HepG2 (cell line): ENCODE measurements around the gene MPG. TPM values are rescaled to one million over a fixed set of nuclear protein-coding genes. Genes with fewer than 3 reads are reported as not detected.
A peak's percentile ranks its signal among the peaks of the same experiment; 100 is the strongest.

ENCODE experiments used
- AHR ChIP-seq: IDR thresholded peaks from 2 replicates; pipeline ENCODE4 v1.6.1; 2018; ENCODE audit warnings: missing genetic modification reagents, missing compliant biosample characterization
- ATF7-NPFF ChIP-seq: sonication (generic); formaldehyde crosslinking; IDR thresholded peaks from 2 replicates; pipeline ENCODE4 v1.8.1; 2023; ENCODE audit warnings: mild to moderate bottlenecking, low read depth, missing genetic modification reagents, moderate library complexity
- NAIF1 ChIP-seq: sonication (generic); formaldehyde crosslinking; IDR thresholded peaks from 2 replicates; pipeline ENCODE4 v1.5.0; 2020; ENCODE audit warnings: mild to moderate bottlenecking, missing genetic modification reagents, borderline replicate concordance
- U2AF1 ChIP-seq: fragments of 200-400 bp; formaldehyde crosslinking; optimal IDR thresholded peaks from 2 replicates; pipeline ENCODE3; 2017; ENCODE audit warnings: mild to moderate bottlenecking, low read depth, low read length
- USF2 ChIP-seq, 2 experiments: sonication (generic) in 1 of 2; formaldehyde crosslinking in 1 of 2; IDR thresholded peaks; 2 replicates each; pipeline versions ENCODE4 v1.5.1 to v1.6.1; 2011 to 2020; ENCODE audit warnings: borderline replicate concordance in 1 of 2, low read depth in 1 of 2, low read length in 1 of 2, mild to moderate bottlenecking in 1 of 2, missing genetic modification reagents in 1 of 2, moderate library complexity in 1 of 2
- ZNF564 ChIP-seq: sonication (generic); formaldehyde crosslinking; IDR thresholded peaks from 2 replicates; pipeline ENCODE4 v1.8.1; 2023; ENCODE audit warnings: mild to moderate bottlenecking, missing genetic modification reagents
- ZNF674 ChIP-seq: sonication (generic); formaldehyde crosslinking; IDR thresholded peaks from 2 replicates; pipeline ENCODE4 v1.5.0; 2020; ENCODE audit warnings: low read depth, mild to moderate bottlenecking, missing genetic modification reagents
- ZNF691 ChIP-seq: sonication (generic); formaldehyde crosslinking; IDR thresholded peaks from 2 replicates; pipeline ENCODE4 v1.4.0; 2020; ENCODE audit warnings: missing genetic modification reagents, low read depth, mild to moderate bottlenecking, borderline replicate concordance
- polyA plus RNA-seq, 8 experiments: library from polyadenylated mRNA; depleted of rRNA in 3 of 8; stranded (reverse) in 7 of 8; unstranded in 1 of 8; fragments of >200 nt; fragmentation: Illumina TruSeq in 4 of 8; extraction: Trizol in 4 of 8; gene quantifications; 2 replicates each; pipeline versions ENCODE4 v1.2.1 to v1.2.3, GENCODE V29; 2011 to 2016; ENCODE audit warnings: low read depth in 4 of 8, missing spikeins in 1 of 8, mixed read lengths in 1 of 8; ENCODE audit not compliant: insufficient read depth in 1 of 8
- total RNA-seq, 5 experiments: library from RNA; depleted of rRNA; stranded (reverse); fragments of >200 nt; fragmentation: Illumina TruSeq; extraction: Trizol; gene quantifications; 2 replicates each; pipeline ENCODE4 v1.2.3, GENCODE V29; 2016; ENCODE audit warnings: low read depth in 1 of 5

MPG gene
- total and polyA plus RNA-seq, 2 of the 13 experiments (the other 11 are each of a cell fraction or from before 2014, with no cell fraction given) = 59.1 to 62.5 TPM

DNA sequence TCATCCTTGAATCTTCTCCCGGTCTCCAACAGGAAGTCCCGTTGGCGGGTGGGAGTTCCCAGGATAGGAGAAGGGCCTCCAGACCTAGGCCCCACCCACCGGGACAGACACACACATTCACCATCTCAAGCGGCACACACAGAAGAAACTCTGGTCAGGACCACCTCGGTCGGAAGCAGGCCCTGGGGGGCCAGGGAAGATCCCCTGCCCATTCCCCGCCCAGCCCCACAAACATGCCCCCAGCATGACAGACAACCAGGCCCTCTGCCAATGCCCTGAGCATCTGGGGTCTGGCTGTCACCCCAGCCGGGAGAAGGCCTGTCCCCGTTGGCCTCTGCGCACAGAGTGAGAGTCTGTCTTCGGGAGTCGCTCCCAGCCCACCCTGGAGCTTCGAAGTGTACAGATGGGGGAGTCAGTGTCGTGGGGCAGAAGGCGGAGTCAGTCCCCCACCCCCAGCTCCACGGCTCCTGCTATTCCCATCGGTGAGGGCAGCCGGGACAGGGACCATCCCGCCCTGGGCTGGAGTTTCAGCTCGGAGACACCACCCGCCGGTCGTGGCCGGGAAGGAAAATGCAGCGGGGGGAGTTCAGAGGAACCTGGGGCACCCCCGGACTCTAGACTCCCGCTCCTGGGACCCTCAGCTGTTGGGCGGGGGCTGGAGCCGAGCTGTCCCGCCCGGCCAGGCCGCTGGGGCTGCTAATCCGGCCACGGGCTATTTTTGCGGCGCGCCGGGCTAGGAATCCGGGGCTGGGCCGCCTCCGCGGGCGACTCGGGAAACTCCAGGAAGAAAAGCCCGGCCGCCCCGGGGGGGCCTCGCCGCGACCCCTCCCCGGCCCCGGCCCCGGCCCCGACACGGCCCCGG is 6.3 kb upstream of the MPG start (continued):
- TF ChIP-seq USF2 (IDR thresholded peaks at IDR 0.05; ENCODE audit: low read depth, low read length) (no peak), USF2 (CRISPR knock-in tag; IDR thresholded peaks at IDR 0.05; ENCODE audit: borderline replicate concordance) (no peak), NAIF1 (CRISPR knock-in tag) (no peak), ZNF564 (CRISPR knock-in tag) (peak; percentile 23; the same call in 1 of the 2 replicates), ZNF674 (CRISPR knock-in tag) (no peak), U2AF1 (no peak), AHR (CRISPR knock-in tag) (no peak), ZNF691 (no peak), ATF7-NPFF (CRISPR knock-in tag) (no peak)
